Measurements from ENCODE around the gene SLC11A1. TPM values are rescaled to one million over a fixed set of nuclear protein-coding genes. Genes with fewer than 3 reads are reported as not detected.

SLC11A1 gene
- total and polyA plus RNA-seq, 2 experiments from 2014 or later = 0.60 to 0.74 TPM

DNA sequence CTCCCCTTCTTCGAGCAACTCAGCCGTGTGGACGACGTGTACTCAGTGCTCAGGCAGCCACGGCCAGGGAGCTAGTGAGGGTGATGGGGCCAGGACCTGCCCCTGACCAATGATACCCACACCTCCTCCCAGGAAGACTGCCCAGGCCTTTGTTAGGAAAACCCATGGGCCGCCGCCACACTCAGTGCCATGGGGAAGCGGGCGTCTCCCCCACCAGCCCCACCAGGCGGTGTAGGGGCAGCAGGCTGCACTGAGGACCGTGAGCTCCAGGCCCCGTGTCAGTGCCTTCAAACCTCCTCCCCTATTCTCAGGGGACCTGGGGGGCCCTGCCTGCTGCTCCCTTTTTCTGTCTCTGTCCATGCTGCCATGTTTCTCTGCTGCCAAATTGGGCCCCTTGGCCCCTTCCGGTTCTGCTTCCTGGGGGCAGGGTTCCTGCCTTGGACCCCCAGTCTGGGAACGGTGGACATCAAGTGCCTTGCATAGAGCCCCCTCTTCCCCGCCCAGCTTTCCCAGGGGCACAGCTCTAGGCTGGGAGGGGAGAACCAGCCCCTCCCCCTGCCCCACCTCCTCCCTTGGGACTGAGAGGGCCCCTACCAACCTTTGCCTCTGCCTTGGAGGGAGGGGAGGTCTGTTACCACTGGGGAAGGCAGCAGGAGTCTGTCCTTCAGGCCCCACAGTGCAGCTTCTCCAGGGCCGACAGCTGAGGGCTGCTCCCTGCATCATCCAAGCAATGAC lies 22.4 kb downstream of the SLC11A1 start:
- Histone ChIP-seq H3K9me3 (ENCODE audit: low read depth) (no peaks in the 10 kb centered on the region), H3K4me1 (ENCODE audit: insufficient read depth) (peaks cover 54% of the 10 kb centered on the region), H3K4me2 (peak overlapping the region; percentile 79), H2AFZ (no peak overlapping the region), H4K20me1 (ENCODE audit: insufficient read depth, poor library complexity, severe bottlenecking) (peaks cover 9% of the 10 kb centered on the region), H3K27me3 (no peaks in the 10 kb centered on the region), H3K27ac (peak overlapping the region; percentile 94), H3K4me3 (no peak overlapping the region), H3K36me3 (replicated peaks; ENCODE audit: insufficient read depth, low read depth) (no peaks in the 10 kb centered on the region), H3K79me2 (peaks cover 33% of the 10 kb centered on the region), H3K9me2 (replicated peaks; ENCODE audit: insufficient read depth) (no peaks in the 10 kb centered on the region)
- TF ChIP-seq CTCF (IDR thresholded peaks at IDR 0.05; ENCODE audit: poor library complexity) (no peak), EZH2 (IDR thresholded peaks at IDR 0.05; ENCODE audit: borderline replicate concordance) (no peak), EZH2phosphoT487 (IDR thresholded peaks at IDR 0.05; ENCODE audit: low read depth, severe bottlenecking, unreplicated experiment) (no peak)
- DNase-seq (ENCODE audit: low spot score) = peak; percentile 46
- WGBS (ENCODE audit: low lambda C conversion rate, missing lambda C conversion rate) = 83% methylated on average over 14 of the region's 16 CpGs

- Histone ChIP-seq H3K9me2 (replicated peaks; ENCODE audit: insufficient read depth) (no peaks in the 10 kb centered on the region), H3K9me3 (ENCODE audit: low read depth) (no peaks in the 10 kb centered on the region), H3K27me3 (no peaks in the 10 kb centered on the region), H2AFZ (no peak overlapping the region), H3K79me2 (peaks cover 29% of the 10 kb centered on the region), H3K36me3 (replicated peaks; ENCODE audit: insufficient read depth, low read depth) (no peaks in the 10 kb centered on the region), H3K27ac (peak overlapping the region; percentile 94), H3K4me2 (peak overlapping the region; percentile 79), H3K4me1 (ENCODE audit: insufficient read depth) (peaks cover 54% of the 10 kb centered on the region), H3K4me3 (no peak overlapping the region), H4K20me1 (ENCODE audit: insufficient read depth, poor library complexity, severe bottlenecking) (peaks cover 9% of the 10 kb centered on the region)
- DNase-seq (ENCODE audit: low spot score) = no peak
- 61% methylated on average over 8 of the region's 8 CpGs for WGBS (ENCODE audit: low lambda C conversion rate, missing lambda C conversion rate)
- TF ChIP-seq CTCF (IDR thresholded peaks at IDR 0.05; ENCODE audit: poor library complexity) = no peak
- no peak for TF ChIP-seq EZH2 (IDR thresholded peaks at IDR 0.05; ENCODE audit: borderline replicate concordance)
- no peak for TF ChIP-seq EZH2phosphoT487 (IDR thresholded peaks at IDR 0.05; ENCODE audit: low read depth, severe bottlenecking, unreplicated experiment)
These were observed 23.1 kb downstream of the SLC11A1 start for GRCh38 chr2:218405086-218405745.

GRCh38 chr2:218405746-218406208 lies 23.7 kb downstream of the SLC11A1 start:
- H2AFZ ChIP-seq = no peak overlapping the region
- H3K79me2 ChIP-seq = peaks cover 24% of the 10 kb centered on the region
- H4K20me1 ChIP-seq (ENCODE audit: insufficient read depth, poor library complexity, severe bottlenecking) = peaks cover 9% of the 10 kb centered on the region
- H3K27me3 ChIP-seq = no peaks in the 10 kb centered on the region
- WGBS (ENCODE audit: low lambda C conversion rate, missing lambda C conversion rate) = 7% methylated on average over 15 of the region's 15 CpGs
- no peaks in the 10 kb centered on the region for H3K9me3 ChIP-seq (ENCODE audit: low read depth)
- H3K9me2 ChIP-seq (replicated peaks; ENCODE audit: insufficient read depth) = no peaks in the 10 kb centered on the region
- peak overlapping the region; percentile 79 for H3K4me2 ChIP-seq
- peaks cover 54% of the 10 kb centered on the region for H3K4me1 ChIP-seq (ENCODE audit: insufficient read depth)
- peak overlapping the region; percentile 94 for H3K27ac ChIP-seq
- DNase-seq (ENCODE audit: low spot score) = peak; percentile 25
- TF ChIP-seq EZH2 (IDR thresholded peaks at IDR 0.05; ENCODE audit: borderline replicate concordance) = no peak
- no peak overlapping the region for H3K4me3 ChIP-seq
- no peaks in the 10 kb centered on the region for H3K36me3 ChIP-seq (replicated peaks; ENCODE audit: insufficient read depth, low read depth)
